Hypothalamus (tissue), 51 donors: ENCODE measurements around the gene TPD52L2.

Source experiments
- DNase-seq, 51 donors: peaks; one replicate each; lab custom pipeline; 2025; lab: John Stamatoyannopoulos, UW

TPD52L2 gene

DNA sequence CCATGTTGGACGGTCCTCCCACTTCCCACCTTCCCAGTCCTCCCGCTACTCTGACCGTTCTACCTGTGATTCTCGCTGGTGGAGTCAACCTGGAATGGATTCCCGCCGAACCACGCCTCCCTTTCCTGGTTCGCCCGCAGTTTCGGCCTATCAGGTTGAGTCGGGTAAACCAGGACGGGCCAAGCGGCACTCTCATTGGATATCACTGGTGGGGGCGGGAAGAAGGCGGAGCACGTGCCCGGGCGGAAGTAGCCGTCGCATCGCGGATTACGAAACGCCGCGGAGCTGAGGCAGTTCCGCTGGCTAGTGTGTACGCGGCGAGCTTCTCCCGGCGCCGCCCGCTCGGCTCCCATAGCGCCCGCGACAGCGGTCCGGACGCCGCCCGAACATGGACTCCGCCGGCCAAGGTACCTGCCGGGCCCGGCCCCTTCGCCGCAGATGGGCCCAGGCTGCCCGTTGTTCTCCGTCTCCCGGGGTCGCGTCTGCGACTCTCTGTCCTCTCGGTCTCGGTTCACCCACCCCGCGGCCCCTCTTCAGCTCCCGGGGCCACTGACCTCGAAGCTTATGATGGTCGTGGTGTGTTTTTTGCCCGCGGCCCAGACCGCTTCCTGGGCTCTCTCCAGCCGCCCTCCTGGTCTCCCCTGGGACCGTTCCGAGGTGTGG, at the start of gene TPD52L2:
Gene TPD52L2 (plus strand): TSS at position 293 of the 663 bp plus-strand sequence. CDS start 96 bp downstream, at position 389.
- DNase-seq = peak; percentile 75 to 99 (median 97)

DNA sequence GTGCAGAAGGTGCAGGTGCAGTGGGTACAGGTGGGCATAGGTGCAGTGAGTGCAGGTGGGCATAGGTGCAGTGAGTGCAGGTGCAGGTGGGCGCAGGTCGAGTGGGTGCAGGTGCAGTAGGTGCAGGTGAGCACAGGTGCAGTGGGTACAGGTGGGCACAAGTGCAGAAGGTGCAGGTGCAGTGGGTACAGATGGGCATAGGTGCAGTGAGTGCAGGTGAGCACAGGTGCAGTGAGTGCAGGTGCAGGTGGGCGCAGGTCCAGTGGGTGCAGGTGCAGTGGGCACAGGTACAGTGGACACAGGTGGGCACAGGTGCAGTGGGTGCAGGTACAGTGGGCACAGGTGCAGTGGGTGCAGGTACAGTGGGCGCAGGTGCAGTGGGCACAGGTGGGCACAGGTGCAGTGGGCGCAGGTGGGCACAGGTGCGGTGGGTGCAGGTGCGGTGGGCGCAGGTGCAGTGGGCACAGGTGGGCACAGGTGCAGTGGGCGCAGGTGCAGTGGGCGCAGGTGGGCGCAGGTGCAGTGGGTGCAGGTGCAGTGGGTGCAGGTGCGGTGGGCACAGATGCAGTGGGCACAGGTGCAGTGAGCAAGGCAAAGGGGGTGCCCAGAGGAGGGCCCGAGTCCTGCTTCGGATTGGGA, 49.3 kb upstream of the TPD52L2 start:
- no peak for DNase-seq

- DNase-seq = no peak
Measured at GRCh38 chr20:63819224-63819921, 45.7 kb upstream of the TPD52L2 start.

DNA sequence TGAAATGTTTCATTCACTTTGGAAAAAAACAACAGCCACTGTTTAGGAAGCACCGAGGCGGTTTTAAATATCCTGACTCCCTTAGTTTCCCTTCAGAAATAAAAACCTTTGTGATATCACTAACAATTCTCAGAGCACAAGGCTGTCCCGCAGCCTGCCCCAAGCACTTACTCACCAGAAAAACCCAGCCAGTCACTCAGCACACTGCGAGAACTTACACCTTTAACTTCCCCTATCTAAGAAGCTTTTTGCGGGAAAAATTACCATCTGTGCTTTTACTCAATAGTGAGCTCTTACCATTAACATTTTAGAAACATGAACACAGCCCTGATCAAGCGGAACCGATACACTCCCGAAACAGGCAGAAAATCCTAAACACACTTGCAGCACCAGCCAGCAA, 43.3 kb upstream of the TPD52L2 start:
- DNase-seq = no peak

DNA sequence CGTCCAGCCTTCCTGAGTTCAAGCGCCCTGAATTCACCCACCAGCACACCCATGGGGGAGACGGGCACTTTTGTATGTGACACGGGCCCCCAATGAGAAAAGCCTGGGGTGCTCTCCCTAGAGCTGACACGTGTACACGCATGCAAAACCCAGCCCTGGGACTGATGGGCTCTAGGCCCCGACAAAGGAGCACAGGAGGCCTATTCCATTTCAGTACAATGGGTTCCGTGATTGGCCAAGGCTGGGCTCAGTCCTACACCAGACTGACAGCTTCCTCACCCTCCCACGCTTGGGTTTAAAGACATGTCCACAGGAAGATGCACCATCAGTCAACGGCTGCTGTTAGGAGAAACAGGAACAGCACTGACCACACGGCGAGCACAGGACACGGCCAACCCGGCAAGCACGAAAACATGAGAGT, 42.8 kb upstream of the TPD52L2 start:
- peak in 10 of 51 donors; percentile 2 to 37 (median 23) for DNase-seq

GRCh38 chr20:63823691-63824311, 41.3 kb upstream of the TPD52L2 start:
- DNase-seq = no peak

DNA sequence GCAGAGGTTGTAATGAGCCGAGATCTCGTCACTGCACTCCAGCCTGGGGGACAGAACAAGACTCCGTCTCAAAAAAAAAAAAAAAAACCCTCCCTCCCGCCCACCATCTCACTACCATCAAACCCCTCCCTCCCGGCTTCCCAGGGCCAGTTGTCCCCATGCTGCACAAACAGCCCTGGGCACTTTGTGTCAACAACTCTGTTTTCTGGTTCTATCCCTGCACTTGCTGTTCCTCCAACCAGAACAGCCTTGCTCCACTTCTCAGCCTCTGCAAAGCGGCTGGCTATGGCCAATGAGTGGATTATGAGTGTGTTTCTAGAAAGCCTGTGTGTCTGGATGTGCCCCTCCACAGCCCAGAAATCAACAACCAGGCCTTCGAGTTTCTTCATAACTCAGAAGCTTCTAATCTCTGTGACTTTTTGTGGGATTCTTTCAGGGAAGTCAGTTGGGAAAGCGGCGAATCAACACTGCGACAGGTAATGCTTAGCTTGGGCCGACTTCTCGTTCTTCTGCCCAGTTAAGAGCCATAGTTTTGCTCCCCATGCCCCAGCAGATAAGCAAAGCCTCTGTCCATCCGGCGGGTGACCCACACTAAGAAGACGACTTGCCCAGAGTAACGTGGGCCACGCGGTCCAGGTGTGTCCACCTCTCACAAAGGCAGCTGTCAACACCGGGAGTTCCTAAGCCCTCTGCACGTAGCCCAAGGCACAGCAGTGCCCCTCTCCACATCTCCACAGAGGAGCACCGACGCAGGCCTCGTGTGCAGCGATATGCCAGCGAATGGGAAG, 39.5 kb upstream of the TPD52L2 start:
- no peak for DNase-seq

- DNase-seq = no peak
Measured at GRCh38 chr20:63826753-63827152, 38.3 kb upstream of the TPD52L2 start.

DNA sequence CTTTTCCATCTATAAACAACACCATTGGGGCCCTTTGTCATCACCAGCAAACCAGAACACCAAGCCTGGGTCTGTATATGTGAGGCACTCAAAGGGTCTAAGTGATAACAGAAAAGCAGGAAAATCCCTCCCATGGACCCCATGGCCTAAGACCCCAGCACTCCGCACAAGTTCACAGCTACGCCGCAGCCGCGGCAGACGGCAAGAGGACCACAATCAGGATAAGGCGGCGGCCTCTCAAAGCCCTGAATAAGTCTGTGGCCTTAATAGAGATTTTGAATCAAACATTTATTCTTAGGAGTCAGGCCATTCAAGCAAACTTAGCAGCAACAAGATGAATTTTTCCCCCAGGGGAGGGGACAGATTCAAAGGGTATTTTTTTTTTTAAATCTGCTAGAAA, 36.9 kb upstream of the TPD52L2 start:
- no peak for DNase-seq

DNA sequence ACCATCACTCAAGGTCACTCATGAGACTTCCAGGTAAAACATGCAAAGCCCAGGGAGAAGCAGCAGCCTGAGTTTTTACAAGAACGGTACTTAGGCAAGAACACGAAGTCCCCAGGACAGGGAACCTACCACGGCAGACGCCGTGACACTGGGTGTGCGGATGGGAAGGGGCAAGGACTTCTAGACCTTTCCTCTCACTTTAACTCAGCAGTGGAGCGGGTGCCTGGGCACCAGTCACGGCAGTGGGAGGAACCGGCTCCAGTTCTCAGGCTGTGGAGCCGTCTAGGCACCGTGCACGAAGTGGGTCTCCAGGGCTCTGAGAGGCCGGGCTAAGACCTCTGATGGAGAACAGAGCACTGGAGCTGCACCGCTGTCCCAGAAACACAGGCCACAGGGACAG, 36.5 kb upstream of the TPD52L2 start:
- DNase-seq = no peak

GRCh38 chr20:63828951-63829350, 36.1 kb upstream of the TPD52L2 start:
- no peak for DNase-seq

DNA sequence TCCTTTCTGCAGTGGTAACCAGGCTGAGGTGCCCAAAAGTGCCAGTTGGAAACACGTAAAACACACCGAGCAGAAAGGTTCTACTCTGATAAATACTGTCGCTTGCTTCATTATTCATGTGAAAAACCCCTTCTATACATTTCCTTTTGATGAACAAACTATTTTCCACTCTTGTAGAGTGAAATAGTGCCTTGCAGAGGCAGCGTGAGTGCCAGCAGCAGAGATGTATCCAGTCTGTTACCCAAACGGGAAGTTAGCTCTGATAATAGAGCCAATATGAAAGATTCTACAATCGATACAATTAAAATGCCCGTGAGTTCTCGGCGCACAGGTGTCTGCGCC, 35.5 kb upstream of the TPD52L2 start:
- peak in 1 of 51 donors; percentile 21 for DNase-seq

GRCh38 chr20:63829945-63830835, 34.9 kb upstream of the TPD52L2 start:
- DNase-seq = peak in 4 of 51 donors; percentile 11 to 17 (median 16)

GRCh38 chr20:63830841-63831588, 34.1 kb upstream of the TPD52L2 start, which contains the start of gene ZBTB46:
Gene ZBTB46 (minus strand): TSS chr20:63831264. CDS start chr20:63790757, 40,507 bp downstream.
- DNase-seq = peak in 5 of 51 donors; percentile 10 to 61 (median 18)

DNA sequence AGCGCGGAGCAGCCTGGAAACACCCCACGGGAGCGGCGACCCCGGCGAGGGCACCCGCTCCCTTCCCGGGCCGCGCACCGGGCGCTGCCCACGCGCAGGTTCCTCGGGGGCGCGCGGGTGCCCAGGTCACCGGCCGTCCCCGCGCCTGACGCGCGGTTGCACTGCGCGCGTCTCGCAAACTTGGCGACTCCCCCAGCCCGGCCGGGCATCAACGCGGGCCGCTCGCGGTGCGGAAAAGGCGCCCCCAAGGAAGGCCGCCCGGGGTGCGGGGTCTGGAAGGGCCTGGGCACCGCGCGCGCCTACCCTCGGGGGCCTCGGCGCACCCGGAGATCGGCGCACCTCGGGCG, 33.5 kb upstream of the TPD52L2 start:
- DNase-seq = no peak

GRCh38 chr20:63831993-63832686, 32.9 kb upstream of the TPD52L2 start:
- DNase-seq = no peak

- no peak for DNase-seq
Measured at GRCh38 chr20:63833776-63834490, 31.1 kb upstream of the TPD52L2 start.

GRCh38 chr20:63834491-63834880, 30.6 kb upstream of the TPD52L2 start:
- no peak for DNase-seq
